HG03565 (cell line): ENCODE results near the gene TMEM151A.
"Not testable (repeated sequence)": the region's sequence is repeated elsewhere in the genome, so short reads cannot be mapped to it uniquely, and the experiment has no call there.

Experiments
- ATAC-seq: cut with Tn5 transposase; IDR thresholded peaks from one replicate; pipeline ENCODE4 v1.9.1; 2021; ENCODE audit warnings: mild to moderate bottlenecking, moderate library complexity; ENCODE audit not compliant: unreplicated experiment

TMEM151A gene

DNA sequence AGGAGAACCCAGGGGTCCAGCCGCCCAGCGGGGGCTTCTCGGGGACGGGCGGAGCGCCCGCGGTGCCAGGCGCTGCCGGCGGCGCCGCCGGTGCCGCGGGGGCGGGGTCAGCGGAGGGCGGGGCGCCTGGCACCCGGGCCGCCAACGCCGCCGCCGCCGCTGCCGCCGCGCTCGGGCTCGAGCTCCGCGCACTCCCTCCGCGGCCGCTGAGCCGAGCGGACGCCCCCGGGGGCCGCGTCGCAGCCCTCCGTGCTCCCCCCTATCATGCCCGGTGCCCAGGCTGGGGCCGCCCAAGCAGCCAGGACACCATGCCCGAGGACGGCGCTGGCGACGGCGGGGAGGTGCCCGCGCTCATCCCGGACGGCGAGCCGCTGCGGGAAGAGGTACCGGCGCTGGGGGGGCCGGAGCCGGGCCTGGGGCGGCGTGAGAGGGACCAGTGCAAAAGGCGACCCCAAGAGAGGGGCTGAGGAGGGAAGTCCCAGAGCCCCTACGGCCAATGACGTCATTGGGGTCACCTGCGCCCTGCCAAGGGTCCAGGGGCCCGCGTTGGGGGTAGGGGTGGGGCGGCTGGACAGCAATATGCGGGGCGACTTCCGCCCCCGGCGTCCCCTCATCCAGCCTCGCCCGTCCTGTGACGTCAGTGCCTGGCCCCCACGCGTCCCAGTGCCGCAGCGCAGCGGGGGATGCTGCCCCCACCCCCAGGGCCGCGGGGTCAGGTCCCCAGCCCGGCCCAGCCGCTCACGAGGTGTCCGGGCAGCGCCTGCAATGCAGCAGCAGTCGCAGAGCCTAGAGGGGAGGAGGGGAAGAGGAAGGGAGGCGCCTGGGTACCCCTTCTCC, at the start of gene TMEM151A:
TSS of gene TMEM151A (plus strand) at position 189 of the 837 bp plus-strand sequence. CDS start at position 309, 120 bp downstream.
- no peak for ATAC-seq

- no peak for ATAC-seq
Measured at GRCh38 chr11:66242095-66242765, 49.5 kb upstream of the TMEM151A start.

GRCh38 chr11:66243782-66244535, 47.7 kb upstream of the TMEM151A start:
- ATAC-seq = no peak

GRCh38 chr11:66247295-66247694, 44.4 kb upstream of the TMEM151A start:
- no peak for ATAC-seq

DNA sequence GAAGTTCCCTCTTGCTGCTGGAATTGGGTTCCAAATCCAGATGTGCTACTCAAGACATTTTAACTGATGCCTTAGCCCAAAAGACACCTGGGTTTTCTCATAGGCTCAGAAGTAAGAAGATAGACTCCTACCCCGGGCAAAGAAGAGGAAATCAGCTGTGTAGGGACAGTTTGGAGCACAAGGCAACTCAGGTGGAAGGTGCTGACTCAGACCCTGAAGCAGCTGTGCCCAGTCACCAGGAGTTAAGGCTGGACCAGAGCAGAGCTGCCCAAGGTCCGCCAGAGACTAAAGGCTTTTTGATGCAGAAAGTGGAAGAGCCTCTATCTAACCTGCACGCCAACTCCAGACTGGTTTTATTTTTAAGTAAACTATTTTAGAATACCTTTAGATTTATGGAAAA, 43.9 kb upstream of the TMEM151A start:
- ATAC-seq = no peak

DNA sequence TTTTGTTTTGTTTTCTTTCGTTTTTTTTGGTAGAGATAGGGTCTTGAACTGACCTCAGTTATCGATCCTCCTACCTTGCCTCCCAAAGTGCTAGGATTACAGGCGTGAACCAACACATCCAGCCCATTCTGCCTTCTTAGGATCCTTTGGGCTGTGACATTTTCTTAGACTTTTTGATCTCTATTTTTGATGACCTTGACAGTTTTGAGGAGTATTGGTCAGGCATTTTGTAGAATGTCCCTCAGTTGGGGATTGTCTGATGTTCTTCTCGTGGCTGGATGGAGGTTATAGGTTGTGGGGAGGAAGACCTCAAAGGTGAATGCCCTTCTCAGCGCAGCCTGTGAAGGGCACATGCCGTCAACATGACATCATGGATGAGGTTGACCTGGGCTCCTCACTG, 42.8 kb upstream of the TMEM151A start:
- no peak for ATAC-seq

DNA sequence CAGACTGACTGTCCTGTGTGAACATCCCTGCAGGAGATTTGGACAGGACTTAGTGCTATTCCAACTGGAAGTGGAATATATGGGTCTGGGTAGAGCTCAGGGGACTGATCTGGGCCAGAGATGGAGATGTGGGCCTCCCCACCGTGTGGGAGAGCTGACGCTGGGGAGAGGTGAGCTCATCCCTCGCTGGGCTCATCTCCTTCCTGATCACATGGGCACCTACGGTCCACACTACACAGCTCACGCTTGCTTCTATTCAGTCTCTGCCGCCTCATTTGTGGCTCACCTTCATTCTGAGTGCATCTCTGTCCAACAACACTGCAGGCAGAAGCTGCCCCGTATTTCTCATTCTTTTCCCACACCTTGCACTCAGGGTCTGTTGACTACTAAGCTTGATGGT, 39.9 kb upstream of the TMEM151A start:
- no peak for ATAC-seq

DNA sequence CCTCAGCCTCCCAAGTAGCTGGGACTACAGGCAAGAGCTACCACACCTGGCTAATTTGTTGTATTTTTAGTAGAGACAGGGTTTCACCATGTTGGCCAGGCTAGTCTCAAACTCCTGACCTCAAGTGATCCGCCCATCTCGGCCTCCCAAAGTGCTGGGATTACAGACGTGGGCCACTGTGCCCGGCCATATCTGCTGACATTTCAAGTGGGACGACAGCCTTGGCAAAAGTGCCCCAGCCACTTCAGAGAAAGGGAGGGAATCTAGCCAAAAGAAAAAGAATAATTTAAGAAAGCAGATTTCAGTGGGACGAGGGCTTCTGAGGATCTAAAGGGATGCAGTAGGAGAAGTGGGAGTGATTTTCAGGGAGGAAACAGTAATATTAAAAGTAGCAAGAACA, 38.6 kb upstream of the TMEM151A start:
- not testable (repeated sequence) for ATAC-seq

GRCh38 chr11:66258473-66258893, 33.2 kb upstream of the TMEM151A start:
- no peak for ATAC-seq

DNA sequence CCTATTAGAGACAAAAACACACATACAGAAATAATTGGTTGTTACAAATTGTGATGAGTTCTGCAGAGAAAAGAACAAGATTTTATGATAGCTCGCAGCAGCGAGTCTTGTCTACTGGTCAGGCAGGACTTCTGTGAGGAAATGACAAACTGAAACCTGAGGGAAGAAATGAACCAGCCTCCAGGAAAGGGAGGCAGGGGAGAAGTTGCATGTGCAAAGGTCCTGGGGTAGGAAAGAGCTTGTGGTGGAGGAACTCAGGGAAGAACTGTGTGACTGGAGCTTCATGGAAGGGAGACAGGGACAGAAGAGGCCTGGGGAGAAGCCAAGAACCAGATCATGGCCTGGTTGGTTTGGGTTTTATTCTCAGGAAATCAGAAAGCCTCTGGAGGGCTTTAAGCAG, 32.5 kb upstream of the TMEM151A start:
- ATAC-seq = no peak

- ATAC-seq = no peak
Measured at GRCh38 chr11:66259956-66260355, 31.7 kb upstream of the TMEM151A start.

GRCh38 chr11:66261578-66261977, 30.1 kb upstream of the TMEM151A start:
- no peak for ATAC-seq

DNA sequence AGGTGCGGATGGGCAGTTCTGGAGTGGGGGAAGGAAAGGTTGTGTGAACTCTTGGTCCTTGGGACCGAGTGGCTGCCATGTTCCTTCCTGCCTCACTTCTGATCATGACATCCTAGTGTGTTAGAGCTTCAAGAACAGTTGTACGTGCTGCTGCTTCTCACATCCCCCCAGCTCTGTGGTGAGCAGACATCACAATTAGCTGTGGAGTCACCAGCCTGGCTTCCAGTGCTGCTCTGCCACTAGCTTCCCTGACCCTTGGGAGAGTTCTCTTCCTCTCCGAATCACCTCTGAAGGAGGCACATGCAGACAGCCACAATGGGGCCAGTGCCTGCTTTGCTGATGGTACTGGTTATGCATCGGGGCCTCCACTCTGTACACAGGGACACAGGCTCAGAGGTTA, 29.5 kb upstream of the TMEM151A start:
- no peak for ATAC-seq

DNA sequence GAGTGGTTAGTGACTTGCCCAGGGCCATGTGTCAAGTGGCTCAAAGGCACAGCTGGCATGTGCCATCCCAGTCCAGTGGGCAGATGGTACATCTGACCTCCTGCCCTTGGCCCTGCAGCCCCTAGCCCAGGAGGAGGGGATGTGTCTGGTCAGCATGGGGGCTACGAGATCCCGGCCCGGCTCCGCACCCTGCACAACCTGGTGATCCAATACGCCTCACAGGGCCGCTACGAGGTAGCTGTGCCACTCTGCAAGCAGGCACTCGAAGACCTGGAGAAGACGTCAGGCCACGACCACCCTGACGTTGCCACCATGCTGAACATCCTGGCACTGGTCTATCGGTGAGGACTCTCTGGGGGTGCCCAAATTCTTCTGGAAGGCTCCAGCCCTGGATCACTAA, 29.0 kb upstream of the TMEM151A start:
- ATAC-seq = no peak

GRCh38 chr11:66263231-66263630, 28.5 kb upstream of the TMEM151A start:
- no peak for ATAC-seq

- no peak for ATAC-seq
Measured at GRCh38 chr11:66263785-66264184, 27.9 kb upstream of the TMEM151A start.

- ATAC-seq = no peak
Measured at GRCh38 chr11:66264383-66264782, 27.3 kb upstream of the TMEM151A start.

- no peak for ATAC-seq
Measured at GRCh38 chr11:66264914-66265313, 26.8 kb upstream of the TMEM151A start.

DNA sequence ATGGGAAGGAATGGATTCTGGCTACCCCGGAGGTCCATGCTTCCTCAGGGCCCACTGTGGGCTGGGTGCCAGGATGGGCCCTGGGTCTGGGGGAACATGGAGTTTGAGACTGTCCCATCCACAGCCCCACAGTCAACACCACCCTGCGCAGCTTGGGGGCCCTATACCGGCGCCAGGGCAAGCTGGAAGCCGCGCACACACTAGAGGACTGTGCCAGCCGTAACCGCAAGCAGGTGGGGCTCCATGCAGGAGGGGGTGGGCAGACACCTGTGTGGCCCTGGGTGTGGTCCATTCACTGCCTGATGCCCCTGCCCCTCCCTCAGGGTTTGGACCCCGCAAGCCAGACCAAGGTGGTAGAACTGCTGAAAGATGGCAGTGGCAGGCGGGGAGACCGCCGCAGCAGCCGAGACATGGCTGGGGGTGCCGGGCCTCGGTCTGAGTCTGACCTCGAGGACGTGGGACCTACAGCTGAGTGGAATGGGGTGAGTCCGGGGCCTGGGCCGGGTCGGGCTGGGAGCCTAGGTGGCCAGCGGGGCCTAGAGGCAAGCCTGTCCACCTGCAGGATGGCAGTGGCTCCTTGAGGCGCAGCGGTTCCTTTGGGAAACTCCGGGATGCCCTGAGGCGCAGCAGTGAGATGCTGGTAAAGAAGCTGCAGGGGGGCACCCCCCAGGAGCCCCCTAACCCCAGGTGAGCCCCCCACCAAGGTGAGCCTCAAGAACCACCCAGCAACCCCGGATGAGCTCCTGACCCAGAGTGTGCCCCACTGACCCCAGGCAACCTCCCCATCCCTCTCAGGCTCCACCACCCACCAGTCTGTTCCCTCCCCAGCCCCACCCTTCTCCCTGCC, 25.9 kb upstream of the TMEM151A start:
- ATAC-seq = no peak

GRCh38 chr11:66266378-66267038, 25.2 kb upstream of the TMEM151A start:
- no peak for ATAC-seq
